ENCODE measurements around the gene GAPDHS.

Gene GAPDHS

GRCh38 chr19:35534803-35535480 is 1.7 kb downstream of the GAPDHS start:
- no peak for DNase-seq (ENCODE audit: low read depth in 2 of 2, low spot score in 1 of 2)

DNA sequence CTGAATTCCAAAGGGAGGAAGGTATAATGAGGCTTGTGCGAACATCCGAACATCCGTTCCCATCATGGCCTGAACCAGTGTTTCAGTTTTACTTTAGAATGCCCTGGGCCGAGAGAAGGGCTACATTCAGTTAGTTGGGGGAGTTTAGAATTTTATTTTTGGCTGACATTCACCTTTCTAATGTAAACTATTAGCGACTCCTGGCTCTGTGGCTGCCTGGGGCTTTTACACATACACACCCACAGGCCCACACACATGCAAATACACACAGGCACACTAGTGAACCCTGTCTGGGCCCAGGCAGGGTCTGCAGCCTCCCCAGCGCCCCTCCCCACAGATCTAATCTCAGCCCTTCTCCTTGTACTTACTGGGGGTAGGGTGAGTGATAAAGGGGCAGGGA is 6.1 kb downstream of the GAPDHS start:
- no peak for DNase-seq (ENCODE audit: low read depth in 2 of 2, low spot score in 1 of 2)

DNA sequence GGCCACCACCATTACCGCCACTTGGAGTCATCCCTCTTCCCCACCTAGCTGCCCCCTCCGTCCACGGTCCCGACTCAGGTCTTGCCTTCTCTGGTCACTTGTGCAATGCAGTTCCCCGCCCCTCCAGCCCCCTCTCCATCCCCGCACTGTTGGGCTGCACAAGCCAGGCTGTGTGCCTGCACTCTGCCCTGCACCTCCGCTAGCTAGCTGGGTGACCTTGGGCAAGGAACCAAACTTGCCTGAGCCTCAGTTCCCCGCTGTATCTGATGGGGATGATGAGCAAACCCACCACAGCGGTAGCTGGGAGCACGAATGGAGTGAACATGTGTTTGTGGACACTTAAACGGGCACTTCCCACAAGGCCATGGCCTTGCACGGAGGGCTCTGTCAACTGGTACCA is 6.6 kb downstream of the GAPDHS start:
- DNase-seq (ENCODE audit: low read depth in 2 of 2, low spot score in 1 of 2) = no peak

DNA sequence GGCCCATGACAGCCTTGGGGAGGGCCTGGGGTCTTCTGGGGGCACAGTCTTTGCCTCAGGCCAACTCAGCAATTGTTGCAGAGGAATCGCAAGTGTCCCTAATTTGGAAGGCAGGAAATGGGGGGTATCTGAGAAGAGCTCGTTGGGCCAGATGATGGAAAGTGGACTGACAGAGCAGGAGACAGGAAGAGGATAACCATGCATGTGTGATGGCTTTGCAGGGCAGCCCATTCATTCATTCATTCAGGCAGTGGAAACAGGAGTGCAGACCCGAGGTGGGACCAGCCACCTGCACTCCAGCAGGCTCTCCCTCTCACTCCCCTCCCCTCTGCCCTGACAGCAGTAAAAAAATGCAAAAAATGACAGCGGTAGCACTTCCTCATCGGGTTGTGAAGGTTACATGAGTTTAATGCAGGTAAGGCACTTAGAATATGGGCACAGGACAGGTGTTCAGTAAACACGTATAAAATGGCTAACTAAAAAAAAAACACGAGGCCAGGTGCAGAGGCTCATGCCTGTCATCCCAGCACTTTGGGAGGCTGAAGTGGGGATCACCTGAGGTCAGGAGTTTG is 7.2 kb downstream of the GAPDHS start:
- DNase-seq (ENCODE audit: low read depth in 2 of 2, low spot score in 1 of 2) = no peak

DNA sequence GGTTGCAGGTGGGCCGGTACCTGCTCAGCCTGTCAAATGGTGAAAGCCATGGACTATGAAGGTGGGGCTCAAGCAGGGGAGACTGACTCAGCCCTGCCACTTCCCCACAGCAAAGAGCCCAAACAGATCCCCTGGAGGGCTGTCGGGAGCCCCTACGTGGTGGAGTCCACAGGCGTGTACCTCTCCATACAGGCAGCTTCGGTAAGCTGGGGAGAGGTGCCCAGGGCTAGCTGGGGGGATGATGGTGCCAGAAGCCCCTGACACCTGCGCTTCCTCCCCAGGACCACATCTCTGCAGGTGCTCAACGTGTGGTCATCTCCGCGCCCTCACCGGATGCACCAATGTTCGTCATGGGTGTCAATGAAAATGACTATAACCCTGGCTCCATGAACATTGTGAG is 9.0 kb downstream of the GAPDHS start:
- no peak for DNase-seq (ENCODE audit: low read depth in 2 of 2, low spot score in 1 of 2)

- no peak for DNase-seq (ENCODE audit: low read depth in 2 of 2, low spot score in 1 of 2)
These were observed 10.2 kb downstream of the GAPDHS start for GRCh38 chr19:35543280-35544109.

DNA sequence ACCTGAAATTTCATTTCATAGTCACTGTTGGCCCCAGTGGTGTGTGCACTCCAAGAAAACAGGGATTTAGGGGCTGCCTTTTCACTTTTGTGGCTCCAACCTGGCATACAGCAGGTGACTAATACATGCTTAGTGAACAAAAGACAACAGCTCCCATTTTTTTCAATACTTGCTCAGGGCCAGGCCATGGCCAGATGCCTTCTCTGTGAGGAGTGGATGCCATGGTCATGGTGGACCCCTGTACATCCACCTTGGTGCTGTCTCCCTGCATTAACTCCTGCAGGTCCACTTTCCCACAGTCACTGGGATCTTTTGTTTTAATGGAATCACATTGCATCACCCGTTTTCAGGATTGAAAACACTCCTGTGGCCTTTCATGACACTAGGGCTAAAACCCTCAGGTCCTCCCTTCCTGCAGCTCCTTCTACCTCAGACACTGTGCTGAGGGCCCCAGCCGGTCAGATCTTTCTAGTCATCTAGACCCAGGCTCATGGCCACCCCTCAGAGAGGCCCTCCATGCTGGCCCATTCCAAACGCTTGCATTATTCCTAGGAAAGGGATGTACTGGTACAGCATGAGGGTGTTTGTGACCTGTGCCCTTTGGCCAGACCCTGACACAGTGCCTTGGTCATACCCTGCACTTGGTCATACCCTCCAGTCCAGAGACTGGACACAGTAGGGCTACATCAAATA is 11.0 kb downstream of the GAPDHS start:
- DNase-seq (ENCODE audit: low read depth in 2 of 2, low spot score in 1 of 2) = no peak

DNA sequence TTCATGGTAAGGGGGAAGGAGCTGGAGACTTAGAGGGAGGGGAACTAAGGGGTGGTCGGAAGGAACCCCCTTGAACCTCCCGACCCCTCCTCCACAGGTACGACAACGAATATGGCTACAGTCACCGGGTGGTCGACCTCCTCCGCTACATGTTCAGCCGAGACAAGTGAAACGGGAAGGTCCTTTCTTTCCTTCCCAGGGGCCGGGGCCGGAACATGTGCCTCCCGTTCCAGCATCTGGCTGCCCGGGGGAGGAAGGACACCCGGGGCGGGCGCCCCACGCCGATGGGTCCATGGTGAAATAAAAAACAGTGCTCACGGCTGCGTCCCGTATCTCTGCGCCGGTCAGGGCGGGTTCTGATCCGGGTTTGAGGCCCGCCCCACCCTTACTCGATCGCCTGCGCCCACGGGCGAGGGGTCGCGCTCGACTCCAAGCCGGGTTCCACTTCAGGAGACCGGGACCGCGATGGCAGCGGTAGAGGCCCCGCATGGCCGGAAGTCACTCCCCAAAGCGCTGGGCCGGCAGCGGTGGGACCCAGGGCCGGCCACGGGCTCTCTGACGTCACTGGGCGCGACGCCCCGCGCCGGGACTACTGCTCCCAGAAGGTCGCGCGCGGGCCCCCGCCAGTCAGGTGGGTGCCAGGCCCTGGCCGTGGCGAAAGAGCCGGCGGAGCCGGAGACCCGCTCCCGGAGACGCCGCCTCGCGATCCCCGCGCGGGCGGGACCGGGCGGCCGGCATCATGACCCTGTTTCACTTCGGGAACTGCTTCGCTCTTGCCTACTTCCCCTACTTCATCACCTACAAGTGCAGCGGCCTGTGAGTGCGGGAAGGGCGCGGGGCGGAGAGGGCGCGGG is 12.0 kb downstream of the GAPDHS start, which contains the start of gene TMEM147:
Gene TMEM147, plus strand, starts transcription at position 626 of the 854 bp plus-strand sequence. Its CDS starts 114 bp downstream, at position 740.
- peak; percentile 55 to 64 for DNase-seq (ENCODE audit: low read depth in 2 of 2, low spot score in 1 of 2)

DNA sequence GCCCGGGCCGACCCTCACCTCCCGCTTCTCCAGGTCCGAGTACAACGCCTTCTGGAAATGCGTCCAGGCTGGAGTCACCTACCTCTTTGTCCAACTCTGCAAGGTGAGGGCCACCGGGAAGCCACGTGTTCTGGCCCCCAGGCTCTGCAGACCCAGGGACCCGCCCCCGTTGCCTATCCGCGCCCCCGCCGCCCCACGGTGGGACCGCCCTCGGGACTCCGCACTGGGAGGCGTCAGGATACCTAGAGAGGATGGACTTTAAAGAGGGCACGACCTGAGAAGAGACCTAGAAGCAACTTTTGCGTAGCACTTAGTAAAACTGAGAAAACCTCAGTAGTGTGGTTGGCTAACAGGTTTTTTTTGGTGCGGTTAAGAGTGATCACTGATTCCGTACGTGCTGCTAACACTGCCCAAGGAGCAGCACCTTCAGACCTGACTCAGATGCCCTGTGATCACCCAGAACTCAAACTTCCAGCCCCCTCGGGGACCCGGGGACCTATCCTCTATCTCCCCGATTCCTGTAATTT is 12.7 kb downstream of the GAPDHS start:
- no peak for DNase-seq (ENCODE audit: low read depth in 2 of 2, low spot score in 1 of 2)

GRCh38 chr19:35546532-35546931 is 13.3 kb downstream of the GAPDHS start:
- DNase-seq (ENCODE audit: low read depth in 2 of 2, low spot score in 1 of 2) = no peak

DNA sequence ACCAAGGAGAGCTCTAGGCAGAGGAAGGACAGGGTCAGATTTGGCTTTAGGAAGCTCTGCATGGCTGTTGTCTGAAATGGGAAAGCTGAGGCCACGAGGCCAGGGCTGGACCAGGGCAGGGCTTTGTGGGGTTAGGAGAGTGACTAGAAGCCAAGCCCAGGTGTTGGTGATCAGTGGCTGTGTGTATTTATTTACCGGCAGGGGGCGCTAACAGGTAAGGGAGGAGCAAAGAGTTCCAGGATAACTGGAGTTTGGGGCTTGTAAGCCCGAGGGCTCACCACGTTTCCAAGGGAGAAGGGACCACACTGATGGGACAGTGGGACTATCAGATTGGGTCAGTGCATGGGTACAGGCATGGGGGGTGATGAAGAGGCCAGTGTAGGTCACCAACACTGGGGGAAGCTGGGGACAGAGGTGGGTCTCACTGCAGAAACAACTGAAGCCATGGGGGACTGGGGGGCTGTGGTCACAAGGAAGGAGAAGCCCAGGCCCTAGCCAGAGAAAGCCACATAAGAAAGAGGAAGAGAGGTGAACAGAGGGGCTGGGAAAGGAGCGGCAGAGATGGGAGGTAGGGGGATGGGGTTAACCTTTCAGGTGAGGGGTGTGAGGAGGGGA is 16.0 kb downstream of the GAPDHS start:
- peak in 1 of 2 donors; percentile 14 for DNase-seq (ENCODE audit: low read depth in 2 of 2, low spot score in 1 of 2)

GRCh38 chr19:35549879-35550523 is 16.7 kb downstream of the GAPDHS start:
- DNase-seq (ENCODE audit: low read depth in 2 of 2, low spot score in 1 of 2) = no peak

- no peak for DNase-seq (ENCODE audit: low read depth in 2 of 2, low spot score in 1 of 2)
These were observed 18.0 kb downstream of the GAPDHS start for GRCh38 chr19:35551091-35551810.

- no peak for DNase-seq (ENCODE audit: low read depth in 2 of 2, low spot score in 1 of 2)
These were observed 19.5 kb downstream of the GAPDHS start for GRCh38 chr19:35552534-35553384.

GRCh38 chr19:35553385-35554000 is 20.2 kb downstream of the GAPDHS start:
- no peak for DNase-seq (ENCODE audit: low read depth in 2 of 2, low spot score in 1 of 2)

DNA sequence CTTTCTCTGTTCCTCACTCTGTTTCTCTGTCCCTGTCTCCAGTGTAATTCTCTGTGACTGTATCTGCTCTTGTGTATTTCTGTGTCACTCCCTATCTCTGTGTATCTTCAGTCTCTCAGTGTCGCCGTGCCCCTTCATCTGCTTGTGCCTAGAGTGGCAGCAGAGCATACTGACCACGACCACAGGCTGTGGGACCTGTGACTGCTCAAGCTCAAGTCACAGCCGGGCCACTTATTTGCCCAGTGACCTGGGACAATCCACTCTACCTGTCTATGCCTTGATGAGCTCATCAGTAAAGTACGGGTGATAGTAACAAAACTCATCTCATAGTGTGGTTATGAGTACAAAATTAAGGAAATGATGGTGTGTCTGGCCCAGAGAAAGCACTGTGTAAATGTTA is 20.8 kb downstream of the GAPDHS start:
- DNase-seq (ENCODE audit: low read depth in 2 of 2, low spot score in 1 of 2) = no peak

GRCh38 chr19:35555301-35556005 is 22.2 kb downstream of the GAPDHS start:
- DNase-seq (ENCODE audit: low read depth in 2 of 2, low spot score in 1 of 2) = no peak
